Activated CD4-positive, CD25-positive, alpha-beta regulatory T cell treated with anti-CD3 and anti-CD28 coated beads, Interleukin-2, amount 50 U/mL, for 72 hours (primary cell): ENCODE results near the gene SYNDIG1.
"Not testable (repeated sequence)": the region's sequence is repeated elsewhere in the genome, so short reads cannot be mapped to it uniquely, and the experiment has no call there.

Source experiments
- DNase-seq: peaks from one replicate; pipeline ENCODE4 v3.0.0; 2021

SYNDIG1 gene

GRCh38 chr20:24493661-24494459, 24.4 kb downstream of the SYNDIG1 start:
- DNase-seq: no peak

- DNase-seq: no peak
Measured at GRCh38 chr20:24494460-24494920, 25.1 kb downstream of the SYNDIG1 start.

GRCh38 chr20:24495266-24495665, 25.8 kb downstream of the SYNDIG1 start:
- no peak for DNase-seq

- DNase-seq: no peak
Measured at GRCh38 chr20:24497851-24498250, 28.4 kb downstream of the SYNDIG1 start.

- no peak for DNase-seq
Measured at GRCh38 chr20:24498641-24499040, 29.2 kb downstream of the SYNDIG1 start.

- no peak for DNase-seq
Measured at GRCh38 chr20:24499472-24499871, 30.0 kb downstream of the SYNDIG1 start.

GRCh38 chr20:24501764-24502556, 32.5 kb downstream of the SYNDIG1 start:
- DNase-seq: no peak

GRCh38 chr20:24502661-24503060, 33.2 kb downstream of the SYNDIG1 start:
- DNase-seq: no peak

GRCh38 chr20:24503352-24503931, 34.0 kb downstream of the SYNDIG1 start:
- DNase-seq: no peak

GRCh38 chr20:24504331-24505285, 35.2 kb downstream of the SYNDIG1 start:
- no peak for DNase-seq

- DNase-seq: no peak
Measured at GRCh38 chr20:24506146-24506545, 36.7 kb downstream of the SYNDIG1 start.

GRCh38 chr20:24506696-24507095, 37.3 kb downstream of the SYNDIG1 start:
- DNase-seq: no peak

- DNase-seq: no peak
Measured at GRCh38 chr20:24507182-24507853, 37.9 kb downstream of the SYNDIG1 start.

- DNase-seq: not testable (repeated sequence)
Measured at GRCh38 chr20:24512441-24512840, 43.0 kb downstream of the SYNDIG1 start.

- DNase-seq: no peak
Measured at GRCh38 chr20:24518515-24518914, 49.1 kb downstream of the SYNDIG1 start.

GRCh38 chr20:24519476-24519875, 50.0 kb downstream of the SYNDIG1 start:
- DNase-seq: no peak

GRCh38 chr20:24521032-24521431, 51.6 kb downstream of the SYNDIG1 start:
- no peak for DNase-seq

GRCh38 chr20:24522452-24523330, 53.3 kb downstream of the SYNDIG1 start:
- no peak for DNase-seq

GRCh38 chr20:24523661-24524060, 54.2 kb downstream of the SYNDIG1 start:
- DNase-seq: no peak

GRCh38 chr20:24528583-24529368, 59.3 kb downstream of the SYNDIG1 start:
- DNase-seq: no peak
